ENCODE results near the gene DCK.

The DCK gene

GRCh38 chr4:71064521-71064920 lies 71.1 kb downstream of the DCK start:
- DNase-seq (ENCODE audit: low spot score): no peak

- no peak for DNase-seq (ENCODE audit: low spot score)
Observed at GRCh38 chr4:71065991-71066510, 72.6 kb downstream of the DCK start.

- DNase-seq (ENCODE audit: low spot score): no peak
Observed at GRCh38 chr4:71066737-71067716, 73.6 kb downstream of the DCK start.

GRCh38 chr4:71069063-71069462 lies 75.6 kb downstream of the DCK start:
- DNase-seq (ENCODE audit: low spot score): no peak

GRCh38 chr4:71070015-71070414 lies 76.6 kb downstream of the DCK start:
- DNase-seq (ENCODE audit: low spot score): no peak

- DNase-seq (ENCODE audit: low spot score): no peak
Observed at GRCh38 chr4:71074452-71075299, 81.2 kb downstream of the DCK start.
